ENCODE measurements around the gene MFSD11. TPM values are rescaled to one million over a fixed set of nuclear protein-coding genes. Genes with fewer than 3 reads are reported as not detected.
A peak's percentile ranks its signal among the peaks of the same experiment; 100 is the strongest.

The MFSD11 gene
- polyA plus RNA-seq, 1 donor from 2014 or later: 36.1 TPM

- H3K9me2 ChIP-seq (ENCODE audit: insufficient read depth, low read length): no peaks in the 10 kb centered on the region
- H3K9ac ChIP-seq (ENCODE audit: low read length): peak overlapping the region; percentile 96
- no peaks in the 10 kb centered on the region for H3K36me3 ChIP-seq (ENCODE audit: insufficient read depth, low read length)
- H3K27ac ChIP-seq (ENCODE audit: low read length): no peak overlapping the region
- H3K4me2 ChIP-seq (ENCODE audit: low read length): peak overlapping the region; percentile 78
- TF ChIP-seq TAF1 (IDR thresholded peaks at IDR 0.05; ENCODE audit: low read depth) (no peak), SMC3 (conservative IDR thresholded peaks at IDR 0.05; ENCODE audit: poor library complexity) (no peak), MXI1 (conservative IDR thresholded peaks at IDR 0.05; ENCODE audit: poor library complexity, severe bottlenecking) (no peak), EP300 (conservative IDR thresholded peaks at IDR 0.05; ENCODE audit: poor library complexity, severe bottlenecking) (no peak), POLR2AphosphoS5 (IDR thresholded peaks at IDR 0.05) (no peak), EZH2 (IDR thresholded peaks at IDR 0.05; ENCODE audit: borderline replicate concordance, insufficient read depth, low read length, poor library complexity, severe bottlenecking) (no peak), CTCF (IDR thresholded peaks at IDR 0.05; ENCODE audit: poor library complexity, severe bottlenecking) (no peak), REST (IDR thresholded peaks at IDR 0.05; ENCODE audit: borderline replicate concordance) (no peak), RAD21 (conservative IDR thresholded peaks at IDR 0.05) (no peak)
- H3K4me3 ChIP-seq (ENCODE audit: low read length): peak overlapping the region; percentile 93
- H3K27me3 ChIP-seq (ENCODE audit: insufficient read depth, low read depth, low read length): no peaks in the 10 kb centered on the region
- peaks cover 7% of the 10 kb centered on the region for H4K20me1 ChIP-seq (ENCODE audit: insufficient read depth)
- peaks cover 49% of the 10 kb centered on the region for H3K79me2 ChIP-seq (replicated peaks; ENCODE audit: insufficient read depth, low read length)
- H3K9me3 ChIP-seq (ENCODE audit: low read length): no peaks in the 10 kb centered on the region
- H2AFZ ChIP-seq (ENCODE audit: low read depth, low read length): no peak overlapping the region
- H3F3A ChIP-seq (ENCODE audit: insufficient read depth, low read length, poor library complexity, severe bottlenecking): peaks cover 2% of the 10 kb centered on the region
Observed at GRCh38 chr17:76735006-76735405, 2.9 kb upstream of the MFSD11 start.

- Histone ChIP-seq H3K9me3 (ENCODE audit: low read length) (no peaks in the 10 kb centered on the region), H4K20me1 (ENCODE audit: insufficient read depth) (peaks cover 7% of the 10 kb centered on the region), H3K4me2 (ENCODE audit: low read length) (peak overlapping the region; percentile 78), H3K27me3 (ENCODE audit: insufficient read depth, low read depth, low read length) (no peaks in the 10 kb centered on the region), H3K79me2 (replicated peaks; ENCODE audit: insufficient read depth, low read length) (peaks cover 49% of the 10 kb centered on the region), H3K9me2 (ENCODE audit: insufficient read depth, low read length) (no peaks in the 10 kb centered on the region), H3K27ac (ENCODE audit: low read length) (peak overlapping the region; percentile 98), H3K9ac (ENCODE audit: low read length) (peak overlapping the region; percentile 96), H3K4me3 (ENCODE audit: low read length) (peak overlapping the region; percentile 93), H2AFZ (ENCODE audit: low read depth, low read length) (peak overlapping the region; percentile 25), H3F3A (ENCODE audit: insufficient read depth, low read length, poor library complexity, severe bottlenecking) (peaks cover 2% of the 10 kb centered on the region), H3K36me3 (ENCODE audit: insufficient read depth, low read length) (no peaks in the 10 kb centered on the region)
- TF ChIP-seq TAF1 (IDR thresholded peaks at IDR 0.05; ENCODE audit: low read depth) (no peak), SMC3 (conservative IDR thresholded peaks at IDR 0.05; ENCODE audit: poor library complexity) (no peak), EP300 (conservative IDR thresholded peaks at IDR 0.05; ENCODE audit: poor library complexity, severe bottlenecking) (no peak), POLR2AphosphoS5 (IDR thresholded peaks at IDR 0.05) (no peak), REST (IDR thresholded peaks at IDR 0.05; ENCODE audit: borderline replicate concordance) (no peak), EZH2 (IDR thresholded peaks at IDR 0.05; ENCODE audit: borderline replicate concordance, insufficient read depth, low read length, poor library complexity, severe bottlenecking) (no peak), MXI1 (conservative IDR thresholded peaks at IDR 0.05; ENCODE audit: poor library complexity, severe bottlenecking) (no peak), RAD21 (conservative IDR thresholded peaks at IDR 0.05) (no peak), CTCF (IDR thresholded peaks at IDR 0.05; ENCODE audit: poor library complexity, severe bottlenecking) (no peak)
Observed at GRCh38 chr17:76735586-76736348, 2.2 kb upstream of the MFSD11 start.

Data from neural cell (in vitro differentiated cells).